Measurements from ENCODE around the gene CTDSP2.

CTDSP2 gene

DNA sequence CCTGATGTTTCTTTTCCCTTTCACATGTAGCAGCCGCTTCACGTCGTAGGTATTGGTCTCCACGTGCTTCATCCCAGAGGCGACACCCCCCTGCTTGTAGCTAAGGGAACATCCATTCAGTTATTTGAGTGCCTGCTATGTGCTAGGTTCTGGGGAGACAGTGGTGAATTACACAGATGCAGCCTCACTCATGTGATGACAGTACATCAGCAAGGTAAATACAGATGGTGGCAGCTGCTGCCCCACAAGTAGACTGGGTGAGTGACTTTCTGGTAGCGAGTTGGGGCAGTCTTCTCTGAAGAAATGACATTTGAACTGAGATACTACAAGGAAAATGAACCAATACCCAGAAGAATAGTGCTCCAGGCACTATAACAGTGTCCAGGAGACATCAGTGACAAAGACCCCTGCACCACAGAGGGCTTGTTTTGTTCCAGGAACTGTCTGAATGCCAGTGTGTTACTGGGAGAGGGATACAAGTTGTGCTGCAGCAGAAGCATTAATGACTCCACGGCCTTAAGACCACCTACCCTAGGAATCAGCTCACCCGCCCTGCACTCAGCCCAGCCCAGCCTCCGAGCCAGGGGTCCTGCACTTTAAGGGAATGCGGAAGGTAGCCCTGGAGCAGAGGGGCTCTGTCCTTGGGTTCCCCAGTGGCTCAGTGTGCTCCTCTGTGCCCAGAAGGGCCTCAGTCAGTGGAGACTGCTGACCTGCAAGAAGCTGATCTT lies 35.3 kb downstream of the CTDSP2 start:
- CTCF ChIA-PET, result interaction anchor here (0.8 to 1.5 kb wide), 2 partner anchors 9 to 86 kb away, joined by 3 to 4 read pairs; no protein-coding TSS in a partner anchor
- DNase-seq (ENCODE audit: extremely low spot score), result no peak
- POLR2A ChIA-PET, result no interaction called here
- TF ChIP-seq L3MBTL2 (conservative IDR thresholded peaks at IDR 0.05) (no peak), SUZ12 (IDR thresholded peaks at IDR 0.05) (no peak), ELF4 (IDR thresholded peaks at IDR 0.05) (no peak), FOXA1 (IDR thresholded peaks at IDR 0.05) (no peak), TARDBP (IDR thresholded peaks at IDR 0.05) (no peak), FOXK2 (IDR thresholded peaks at IDR 0.05) (no peak), FOXM1 (IDR thresholded peaks at IDR 0.05; ENCODE audit: borderline replicate concordance) (no peak), NFRKB (IDR thresholded peaks at IDR 0.05) (no peak), ARNT (IDR thresholded peaks at IDR 0.05) (no peak), BHLHE40 (IDR thresholded peaks at IDR 0.05; ENCODE audit: borderline replicate concordance) (no peak), SP1 (IDR thresholded peaks at IDR 0.05) (no peak), HDGF (IDR thresholded peaks at IDR 0.05; ENCODE audit: borderline replicate concordance) (no peak), CTBP1 (IDR thresholded peaks at IDR 0.05; ENCODE audit: borderline replicate concordance) (no peak), ZNF384 (IDR thresholded peaks at IDR 0.05) (no peak), LEF1 (IDR thresholded peaks at IDR 0.05; ENCODE audit: borderline replicate concordance) (no peak)
- TF ChIP-seq, protein P1, sequence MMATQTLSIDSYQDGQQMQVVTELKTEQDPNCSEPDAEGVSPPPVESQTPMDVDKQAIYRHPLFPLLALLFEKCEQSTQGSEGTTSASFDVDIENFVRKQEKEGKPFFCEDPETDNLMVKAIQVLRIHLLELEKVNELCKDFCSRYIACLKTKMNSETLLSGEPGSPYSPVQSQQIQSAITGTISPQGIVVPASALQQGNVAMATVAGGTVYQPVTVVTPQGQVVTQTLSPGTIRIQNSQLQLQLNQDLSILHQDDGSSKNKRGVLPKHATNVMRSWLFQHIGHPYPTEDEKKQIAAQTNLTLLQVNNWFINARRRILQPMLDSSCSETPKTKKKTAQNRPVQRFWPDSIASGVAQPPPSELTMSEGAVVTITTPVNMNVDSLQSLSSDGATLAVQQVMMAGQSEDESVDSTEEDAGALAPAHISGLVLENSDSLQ (IDR thresholded peaks at IDR 0.05), result no peak

DNA sequence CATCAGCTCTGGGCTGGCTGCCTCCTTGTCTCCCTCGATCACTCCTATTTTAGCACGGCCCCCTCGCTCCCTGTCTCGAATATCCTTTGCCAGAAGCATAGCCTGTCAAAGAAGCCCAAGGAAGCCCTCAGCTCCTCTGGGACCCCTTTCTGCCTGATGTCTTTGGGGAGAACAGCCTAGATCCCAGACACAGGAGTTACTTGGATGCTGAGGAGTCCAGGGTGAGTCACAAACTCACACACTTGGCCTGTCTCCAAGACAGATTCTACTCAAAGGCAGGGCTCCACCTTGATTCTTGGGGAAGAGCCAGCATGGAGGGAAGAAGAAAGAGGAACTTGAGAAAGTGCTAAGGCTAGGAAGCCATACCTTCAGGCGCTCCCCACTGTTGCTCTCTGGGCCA lies 36.1 kb downstream of the CTDSP2 start:
- POLR2A ChIA-PET, result no interaction called here
- DNase-seq (ENCODE audit: extremely low spot score), result no peak
- CTCF ChIA-PET, result no interaction called here
- TF ChIP-seq ELF4 (IDR thresholded peaks at IDR 0.05) (no peak), FOXK2 (IDR thresholded peaks at IDR 0.05) (no peak), FOXM1 (IDR thresholded peaks at IDR 0.05; ENCODE audit: borderline replicate concordance) (no peak), FOXA1 (IDR thresholded peaks at IDR 0.05) (no peak), LEF1 (IDR thresholded peaks at IDR 0.05; ENCODE audit: borderline replicate concordance) (no peak), HDGF (IDR thresholded peaks at IDR 0.05; ENCODE audit: borderline replicate concordance) (no peak), SP1 (IDR thresholded peaks at IDR 0.05) (no peak), CTBP1 (IDR thresholded peaks at IDR 0.05; ENCODE audit: borderline replicate concordance) (no peak), ZNF384 (IDR thresholded peaks at IDR 0.05) (no peak), ARNT (IDR thresholded peaks at IDR 0.05) (no peak), L3MBTL2 (conservative IDR thresholded peaks at IDR 0.05) (no peak)
- TF ChIP-seq, protein P1 (IDR thresholded peaks at IDR 0.05), result no peak

- POLR2A ChIA-PET, result no interaction called here
- no peak for DNase-seq (ENCODE audit: extremely low spot score)
- CTCF ChIA-PET, result no interaction called here
- no peak for TF ChIP-seq FOXA1 (IDR thresholded peaks at IDR 0.05)
- TF ChIP-seq FOXM1 (IDR thresholded peaks at IDR 0.05; ENCODE audit: borderline replicate concordance), result no peak
- no peak for TF ChIP-seq NFRKB (IDR thresholded peaks at IDR 0.05)
- TF ChIP-seq L3MBTL2 (conservative IDR thresholded peaks at IDR 0.05), result no peak
Observed at GRCh38 chr12:57809425-57809824, 37.1 kb downstream of the CTDSP2 start.

DNA sequence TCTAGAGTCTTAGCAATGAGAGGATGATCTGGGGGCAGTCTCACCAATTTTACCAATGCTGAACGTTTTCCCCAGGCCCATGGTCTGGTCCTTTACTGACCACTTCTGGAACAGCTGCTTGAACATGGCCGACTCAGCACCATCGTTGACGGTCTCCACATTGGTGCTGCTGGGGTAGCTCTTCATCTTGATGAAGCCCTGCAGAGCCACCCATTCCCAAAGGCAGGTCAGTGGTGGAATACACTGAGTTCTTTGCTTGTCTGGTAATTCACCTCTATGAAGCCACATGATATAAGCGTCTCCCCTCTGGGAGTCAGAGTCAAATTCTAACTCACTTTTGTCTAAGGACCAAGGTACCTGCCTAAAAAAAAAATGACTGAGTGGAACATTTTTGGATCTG lies 38.2 kb downstream of the CTDSP2 start:
- ChIA-PET CTCF (no interaction called here), POLR2A (no interaction called here)
- TF ChIP-seq ARNT (IDR thresholded peaks at IDR 0.05) (no peak), FOXK2 (IDR thresholded peaks at IDR 0.05) (no peak), TARDBP (IDR thresholded peaks at IDR 0.05) (no peak), NFRKB (IDR thresholded peaks at IDR 0.05) (no peak), CTBP1 (IDR thresholded peaks at IDR 0.05; ENCODE audit: borderline replicate concordance) (no peak)
- DNase-seq (ENCODE audit: extremely low spot score), result no peak

GRCh38 chr12:57807285-57807684 lies 39.2 kb downstream of the CTDSP2 start:
- DNase-seq (ENCODE audit: extremely low spot score), result no peak
- CTCF ChIA-PET, result no interaction called here
- POLR2A ChIA-PET, result no interaction called here
- no peak for TF ChIP-seq FOXM1 (IDR thresholded peaks at IDR 0.05; ENCODE audit: borderline replicate concordance)
- TF ChIP-seq ZNF384 (IDR thresholded peaks at IDR 0.05), result no peak
- TF ChIP-seq FOXA1 (IDR thresholded peaks at IDR 0.05), result no peak

DNA sequence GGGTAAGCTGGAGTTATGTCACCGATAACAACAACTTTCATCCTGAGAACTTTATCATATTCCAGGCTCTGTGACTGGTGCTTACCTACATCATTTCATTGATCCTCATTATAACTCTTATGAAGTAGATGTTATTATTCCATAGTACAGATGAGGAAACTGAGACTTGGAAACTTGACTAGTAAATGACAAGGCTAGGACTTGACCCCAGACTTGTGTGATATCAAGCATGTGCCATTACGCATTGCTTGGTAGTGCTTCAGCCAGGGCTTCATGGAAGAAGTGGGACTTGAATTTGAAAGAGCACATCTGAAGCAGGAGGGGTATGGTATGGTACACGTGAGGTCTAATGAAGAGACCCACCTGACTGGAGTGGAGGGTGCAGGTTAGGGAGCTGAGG lies 39.9 kb downstream of the CTDSP2 start:
- TF ChIP-seq ELF4 (IDR thresholded peaks at IDR 0.05), result no peak
- TF ChIP-seq HDGF (IDR thresholded peaks at IDR 0.05; ENCODE audit: borderline replicate concordance), result no peak
- no peak for TF ChIP-seq BHLHE40 (IDR thresholded peaks at IDR 0.05; ENCODE audit: borderline replicate concordance)
- TF ChIP-seq FOXA1 (IDR thresholded peaks at IDR 0.05), result no peak
- TF ChIP-seq, protein P1 (IDR thresholded peaks at IDR 0.05), result no peak
- TF ChIP-seq NFRKB (IDR thresholded peaks at IDR 0.05), result no peak
- TF ChIP-seq TARDBP (IDR thresholded peaks at IDR 0.05), result no peak
- no peak for TF ChIP-seq LEF1 (IDR thresholded peaks at IDR 0.05; ENCODE audit: borderline replicate concordance)
- no peak for TF ChIP-seq FOXK2 (IDR thresholded peaks at IDR 0.05)
- no peak for TF ChIP-seq ARNT (IDR thresholded peaks at IDR 0.05)
- TF ChIP-seq FOXM1 (IDR thresholded peaks at IDR 0.05; ENCODE audit: borderline replicate concordance), result no peak
- ChIA-PET CTCF (no interaction called here), POLR2A (no interaction called here)
- no peak for DNase-seq (ENCODE audit: extremely low spot score)
